Measurements from ENCODE around the gene TMEM158. TPM values are rescaled to one million over a fixed set of nuclear protein-coding genes. Genes with fewer than 3 reads are reported as not detected.

The TMEM158 gene
- total RNA-seq, 1 experiment from 2014 or later = not detected

GRCh38 chr3:45188719-45189659, 37.1 kb downstream of the TMEM158 start:
- Histone ChIP-seq H3K9me3 (ENCODE audit: low read length) (no peaks in the 10 kb centered on the region), H2AFZ (ENCODE audit: low read length) (no peak overlapping the region), H3K4me1 (ENCODE audit: low read length) (peaks cover 10% of the 10 kb centered on the region), H3K9ac (ENCODE audit: low read length) (no peak overlapping the region), H3K4me3 (ENCODE audit: low read length) (no peak overlapping the region), H3K79me2 (ENCODE audit: low read length) (no peaks in the 10 kb centered on the region), H3K36me3 (ENCODE audit: insufficient read depth, low read length) (no peaks in the 10 kb centered on the region), H3K9me2 (replicated peaks; ENCODE audit: insufficient read depth, low read length) (no peaks in the 10 kb centered on the region), H3K4me2 (ENCODE audit: low read depth, low read length, poor library complexity, severe bottlenecking) (no peak overlapping the region), H3K27ac (ENCODE audit: low read length) (no peak overlapping the region), H4K20me1 (ENCODE audit: insufficient read depth, low read depth, low read length) (no peaks in the 10 kb centered on the region), H3K27me3 (ENCODE audit: low read length) (no peaks in the 10 kb centered on the region)
- no peak for DNase-seq

- no peak for DNase-seq
- no peak overlapping the region for H3K4me2 ChIP-seq (ENCODE audit: low read depth, low read length, poor library complexity, severe bottlenecking)
- H3K9me3 ChIP-seq (ENCODE audit: low read length) = no peaks in the 10 kb centered on the region
- no peaks in the 10 kb centered on the region for H4K20me1 ChIP-seq (ENCODE audit: insufficient read depth, low read depth, low read length)
- H3K27ac ChIP-seq (ENCODE audit: low read length) = no peak overlapping the region
- no peak overlapping the region for H2AFZ ChIP-seq (ENCODE audit: low read length)
- H3K79me2 ChIP-seq (ENCODE audit: low read length) = no peaks in the 10 kb centered on the region
- no peak overlapping the region for H3K4me3 ChIP-seq (ENCODE audit: low read length)
- H3K36me3 ChIP-seq (ENCODE audit: insufficient read depth, low read length) = no peaks in the 10 kb centered on the region
- H3K27me3 ChIP-seq (ENCODE audit: low read length) = no peaks in the 10 kb centered on the region
- H3K9ac ChIP-seq (ENCODE audit: low read length) = no peak overlapping the region
- H3K4me1 ChIP-seq (ENCODE audit: low read length) = peaks cover 10% of the 10 kb centered on the region
- no peaks in the 10 kb centered on the region for H3K9me2 ChIP-seq (replicated peaks; ENCODE audit: insufficient read depth, low read length)
Measured at GRCh38 chr3:45187694-45188141, 38.4 kb downstream of the TMEM158 start.

DNA sequence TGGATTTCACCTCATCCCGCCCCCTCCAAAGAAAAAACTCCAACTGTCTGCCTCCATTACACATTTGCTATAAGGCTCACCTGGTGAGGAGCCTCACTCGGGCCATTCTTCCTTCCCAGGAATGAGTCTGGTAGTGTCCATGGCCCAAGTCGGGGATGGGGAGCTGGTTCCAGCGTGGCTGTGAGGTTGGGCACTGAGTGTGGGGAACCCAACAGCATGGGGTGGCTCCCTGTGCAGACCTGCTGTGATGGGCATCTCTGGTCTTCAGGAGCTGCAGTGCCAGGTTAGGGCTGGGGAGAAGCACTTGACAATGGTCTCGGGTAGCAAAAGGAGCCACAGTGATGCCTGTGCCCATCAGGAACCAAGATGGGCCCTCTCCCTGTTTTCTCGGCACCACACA, 39.2 kb downstream of the TMEM158 start:
- H2AFZ ChIP-seq (ENCODE audit: low read length) = no peak overlapping the region
- H3K36me3 ChIP-seq (ENCODE audit: insufficient read depth, low read length) = no peaks in the 10 kb centered on the region
- no peaks in the 10 kb centered on the region for H3K27me3 ChIP-seq (ENCODE audit: low read length)
- H3K9me3 ChIP-seq (ENCODE audit: low read length) = no peaks in the 10 kb centered on the region
- peaks cover 6% of the 10 kb centered on the region for H3K4me1 ChIP-seq (ENCODE audit: low read length)
- H4K20me1 ChIP-seq (ENCODE audit: insufficient read depth, low read depth, low read length) = no peaks in the 10 kb centered on the region
- no peaks in the 10 kb centered on the region for H3K79me2 ChIP-seq (ENCODE audit: low read length)
- H3K4me2 ChIP-seq (ENCODE audit: low read depth, low read length, poor library complexity, severe bottlenecking) = no peak overlapping the region
- no peak overlapping the region for H3K27ac ChIP-seq (ENCODE audit: low read length)
- no peak for DNase-seq
- H3K4me3 ChIP-seq (ENCODE audit: low read length) = no peak overlapping the region
- H3K9ac ChIP-seq (ENCODE audit: low read length) = no peak overlapping the region
- no peaks in the 10 kb centered on the region for H3K9me2 ChIP-seq (replicated peaks; ENCODE audit: insufficient read depth, low read length)

- no peaks in the 10 kb centered on the region for H3K27me3 ChIP-seq (ENCODE audit: low read length)
- no peak overlapping the region for H3K9ac ChIP-seq (ENCODE audit: low read length)
- no peaks in the 10 kb centered on the region for H3K4me1 ChIP-seq (ENCODE audit: low read length)
- no peaks in the 10 kb centered on the region for H3K79me2 ChIP-seq (ENCODE audit: low read length)
- no peaks in the 10 kb centered on the region for H3K9me3 ChIP-seq (ENCODE audit: low read length)
- H3K4me2 ChIP-seq (ENCODE audit: low read depth, low read length, poor library complexity, severe bottlenecking) = no peak overlapping the region
- no peaks in the 10 kb centered on the region for H3K9me2 ChIP-seq (replicated peaks; ENCODE audit: insufficient read depth, low read length)
- no peak overlapping the region for H2AFZ ChIP-seq (ENCODE audit: low read length)
- no peaks in the 10 kb centered on the region for H4K20me1 ChIP-seq (ENCODE audit: insufficient read depth, low read depth, low read length)
- H3K36me3 ChIP-seq (ENCODE audit: insufficient read depth, low read length) = no peaks in the 10 kb centered on the region
- no peak overlapping the region for H3K4me3 ChIP-seq (ENCODE audit: low read length)
- no peak overlapping the region for H3K27ac ChIP-seq (ENCODE audit: low read length)
- peak; percentile 37 for DNase-seq
Measured at GRCh38 chr3:45185461-45185860, 40.6 kb downstream of the TMEM158 start.

GRCh38 chr3:45185052-45185451, 41.0 kb downstream of the TMEM158 start:
- Histone ChIP-seq H3K27ac (ENCODE audit: low read length) (no peak overlapping the region), H3K4me2 (ENCODE audit: low read depth, low read length, poor library complexity, severe bottlenecking) (no peak overlapping the region), H3K9me2 (replicated peaks; ENCODE audit: insufficient read depth, low read length) (no peaks in the 10 kb centered on the region), H3K4me3 (ENCODE audit: low read length) (no peak overlapping the region), H3K79me2 (ENCODE audit: low read length) (no peaks in the 10 kb centered on the region), H3K36me3 (ENCODE audit: insufficient read depth, low read length) (no peaks in the 10 kb centered on the region), H2AFZ (ENCODE audit: low read length) (no peak overlapping the region), H3K4me1 (ENCODE audit: low read length) (no peaks in the 10 kb centered on the region), H3K27me3 (ENCODE audit: low read length) (no peaks in the 10 kb centered on the region), H4K20me1 (ENCODE audit: insufficient read depth, low read depth, low read length) (no peaks in the 10 kb centered on the region), H3K9ac (ENCODE audit: low read length) (no peak overlapping the region), H3K9me3 (ENCODE audit: low read length) (no peaks in the 10 kb centered on the region)
- no peak for DNase-seq

DNA sequence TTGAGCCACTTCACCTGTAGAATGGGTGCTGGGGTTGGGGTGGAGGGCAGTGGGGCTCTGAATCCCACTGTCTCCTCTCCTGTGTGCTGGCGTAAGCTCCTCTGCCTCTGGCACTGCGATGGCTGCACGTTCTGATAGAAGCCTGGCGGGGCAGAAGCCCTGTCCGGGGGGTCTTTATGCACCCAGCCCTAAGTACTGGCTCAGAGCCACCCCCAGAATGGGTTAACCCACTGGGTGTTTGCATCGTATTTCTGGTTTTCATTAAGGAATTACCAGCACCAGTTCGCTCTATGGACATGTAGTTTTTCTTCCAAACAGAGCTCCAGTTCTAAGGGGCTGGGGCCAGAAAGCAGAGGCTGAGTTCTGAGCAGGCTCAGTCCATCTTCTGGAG, 42.2 kb downstream of the TMEM158 start:
- Histone ChIP-seq H3K27me3 (ENCODE audit: low read length) (no peaks in the 10 kb centered on the region), H4K20me1 (ENCODE audit: insufficient read depth, low read depth, low read length) (no peaks in the 10 kb centered on the region), H3K4me1 (ENCODE audit: low read length) (no peaks in the 10 kb centered on the region), H3K4me3 (ENCODE audit: low read length) (no peak overlapping the region), H3K79me2 (ENCODE audit: low read length) (no peaks in the 10 kb centered on the region), H3K9me3 (ENCODE audit: low read length) (no peaks in the 10 kb centered on the region), H3K36me3 (ENCODE audit: insufficient read depth, low read length) (no peaks in the 10 kb centered on the region), H3K4me2 (ENCODE audit: low read depth, low read length, poor library complexity, severe bottlenecking) (no peak overlapping the region), H2AFZ (ENCODE audit: low read length) (no peak overlapping the region), H3K27ac (ENCODE audit: low read length) (no peak overlapping the region), H3K9me2 (replicated peaks; ENCODE audit: insufficient read depth, low read length) (no peaks in the 10 kb centered on the region), H3K9ac (ENCODE audit: low read length) (no peak overlapping the region)
- DNase-seq = no peak

GRCh38 chr3:45182915-45183871, 42.9 kb downstream of the TMEM158 start:
- Histone ChIP-seq H3K9me3 (ENCODE audit: low read length) (no peaks in the 10 kb centered on the region), H2AFZ (ENCODE audit: low read length) (no peak overlapping the region), H3K27ac (ENCODE audit: low read length) (no peak overlapping the region), H4K20me1 (ENCODE audit: insufficient read depth, low read depth, low read length) (no peaks in the 10 kb centered on the region), H3K79me2 (ENCODE audit: low read length) (no peaks in the 10 kb centered on the region), H3K4me3 (ENCODE audit: low read length) (no peak overlapping the region), H3K9me2 (replicated peaks; ENCODE audit: insufficient read depth, low read length) (no peaks in the 10 kb centered on the region), H3K4me1 (ENCODE audit: low read length) (no peaks in the 10 kb centered on the region), H3K4me2 (ENCODE audit: low read depth, low read length, poor library complexity, severe bottlenecking) (no peak overlapping the region), H3K36me3 (ENCODE audit: insufficient read depth, low read length) (no peaks in the 10 kb centered on the region), H3K9ac (ENCODE audit: low read length) (no peak overlapping the region), H3K27me3 (ENCODE audit: low read length) (no peaks in the 10 kb centered on the region)
- DNase-seq = no peak

GRCh38 chr3:45181496-45181895, 44.6 kb downstream of the TMEM158 start:
- no peak for DNase-seq
- no peak overlapping the region for H3K9ac ChIP-seq (ENCODE audit: low read length)
- H3K27ac ChIP-seq (ENCODE audit: low read length) = no peak overlapping the region
- no peaks in the 10 kb centered on the region for H3K9me2 ChIP-seq (replicated peaks; ENCODE audit: insufficient read depth, low read length)
- no peaks in the 10 kb centered on the region for H3K79me2 ChIP-seq (ENCODE audit: low read length)
- no peak overlapping the region for H3K4me3 ChIP-seq (ENCODE audit: low read length)
- no peaks in the 10 kb centered on the region for H3K27me3 ChIP-seq (ENCODE audit: low read length)
- H4K20me1 ChIP-seq (ENCODE audit: insufficient read depth, low read depth, low read length) = no peaks in the 10 kb centered on the region
- H3K4me2 ChIP-seq (ENCODE audit: low read depth, low read length, poor library complexity, severe bottlenecking) = no peak overlapping the region
- H2AFZ ChIP-seq (ENCODE audit: low read length) = no peak overlapping the region
- no peaks in the 10 kb centered on the region for H3K36me3 ChIP-seq (ENCODE audit: insufficient read depth, low read length)
- no peaks in the 10 kb centered on the region for H3K9me3 ChIP-seq (ENCODE audit: low read length)
- no peaks in the 10 kb centered on the region for H3K4me1 ChIP-seq (ENCODE audit: low read length)

Data from Karpas-422 (cell line).